Measurements from ENCODE around the gene KLF9.

DNA sequence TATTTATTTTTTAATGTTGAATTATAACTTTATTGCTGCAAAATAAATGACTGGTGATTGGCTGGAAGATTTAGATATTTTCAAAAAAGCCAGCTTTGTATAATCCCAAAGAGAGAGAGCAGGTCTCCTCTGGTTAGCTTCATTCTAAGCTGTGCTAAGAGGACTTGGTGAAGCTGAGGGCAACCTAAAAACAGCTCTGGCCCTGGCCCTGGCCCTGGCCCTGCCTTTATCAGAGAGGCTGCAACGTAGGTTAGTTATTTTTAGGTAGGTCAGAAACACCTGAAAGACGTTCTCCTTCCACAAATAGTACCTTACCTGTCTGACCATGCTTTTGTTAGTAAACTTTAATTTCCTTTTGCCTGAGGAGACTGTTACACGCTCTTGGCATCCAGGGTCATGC, 58.7 kb downstream of the KLF9 start:
- TF ChIP-seq, protein P1, sequence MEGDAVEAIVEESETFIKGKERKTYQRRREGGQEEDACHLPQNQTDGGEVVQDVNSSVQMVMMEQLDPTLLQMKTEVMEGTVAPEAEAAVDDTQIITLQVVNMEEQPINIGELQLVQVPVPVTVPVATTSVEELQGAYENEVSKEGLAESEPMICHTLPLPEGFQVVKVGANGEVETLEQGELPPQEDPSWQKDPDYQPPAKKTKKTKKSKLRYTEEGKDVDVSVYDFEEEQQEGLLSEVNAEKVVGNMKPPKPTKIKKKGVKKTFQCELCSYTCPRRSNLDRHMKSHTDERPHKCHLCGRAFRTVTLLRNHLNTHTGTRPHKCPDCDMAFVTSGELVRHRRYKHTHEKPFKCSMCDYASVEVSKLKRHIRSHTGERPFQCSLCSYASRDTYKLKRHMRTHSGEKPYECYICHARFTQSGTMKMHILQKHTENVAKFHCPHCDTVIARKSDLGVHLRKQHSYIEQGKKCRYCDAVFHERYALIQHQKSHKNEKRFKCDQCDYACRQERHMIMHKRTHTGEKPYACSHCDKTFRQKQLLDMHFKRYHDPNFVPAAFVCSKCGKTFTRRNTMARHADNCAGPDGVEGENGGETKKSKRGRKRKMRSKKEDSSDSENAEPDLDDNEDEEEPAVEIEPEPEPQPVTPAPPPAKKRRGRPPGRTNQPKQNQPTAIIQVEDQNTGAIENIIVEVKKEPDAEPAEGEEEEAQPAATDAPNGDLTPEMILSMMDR (IDR thresholded peaks at IDR 0.05): no peak
- no peak for TF ChIP-seq EZH2 (IDR thresholded peaks at IDR 0.05; ENCODE audit: borderline replicate concordance, insufficient read depth, low read depth, low read length, poor library complexity, severe bottlenecking)

Measured in B cell (primary cell).